Esophagus muscularis mucosa (tissue), 4 donors: ENCODE data around the gene FAM53A. TPM values are rescaled to one million over a fixed set of nuclear protein-coding genes. Genes with fewer than 3 reads are reported as not detected.

Experiments used
- DNase-seq: peaks from one replicate; pipeline ENCODE4 v3.0.0-alpha.2; 2017; ENCODE audit errors: extremely low spot score
- H3K27ac ChIP-seq, 4 donors: fragments of 200-600 bp; sonication (generic); replicated peaks in 1 of 4; 1 replicate in 3 of 4; 2 replicates in 1 of 4; pipeline ENCODE4 v1.5.1; 2016 to 2019; ENCODE audit warnings: mild to moderate bottlenecking in 1 of 4
- H3K27me3 ChIP-seq, 4 donors: fragments of 200-600 bp; sonication (generic); one replicate each; pipeline versions ENCODE4 v1.5.1 to v1.6.0; 2016 to 2019
- H3K36me3 ChIP-seq, 4 donors: fragments of 200-600 bp; sonication (generic); one replicate each; pipeline ENCODE4 v1.5.1; 2016 to 2019
- H3K4me1 ChIP-seq, 4 donors: fragments of 200-600 bp; sonication (generic); one replicate each; pipeline ENCODE4 v1.5.1; 2016 to 2019
- H3K4me3 ChIP-seq, 4 donors: fragments of 200-600 bp; sonication (generic); 1 replicate in 2 of 4; 2 replicates in 2 of 4; pipeline ENCODE4 v1.5.1; 2016 to 2019; ENCODE audit warnings: mild to moderate bottlenecking in 4 of 4, moderate library complexity in 1 of 4
- H3K9me3 ChIP-seq, 4 donors: fragments of 200-600 bp; sonication (generic); 1 replicate in 3 of 4; 2 replicates in 1 of 4; pipeline ENCODE4 v1.5.1; 2016 to 2019
- EP300 ChIP-seq: sonication (generic); formaldehyde crosslinking; IDR thresholded peaks from one replicate; pipeline ENCODE4 v1.6.1; 2017; ENCODE audit warnings: antibody characterized with exemption
- POLR2A ChIP-seq: fragments of 450-650 bp; IDR thresholded peaks from one replicate; pipeline ENCODE4 v1.6.1; 2017; ENCODE audit warnings: antibody characterized with exemption, moderate library complexity, mild to moderate bottlenecking, low read depth
- POLR2AphosphoS5 ChIP-seq, 2 donors: sonication (generic); formaldehyde crosslinking; IDR thresholded peaks; one replicate each; pipeline ENCODE4 v1.6.1; 2017; ENCODE audit warnings: antibody characterized with exemption in 2 of 2
- WGBS: methylation state at CpG from one replicate; pipeline ENCODE4 v1.1.5; 2018; 5-methylcytosine and 5-hydroxymethylcytosine counted together
- intact Hi-C: fragments of 100-400 bp; cut with DNase I; formaldehyde crosslinking; loops from one replicate; pipeline ENCODE4 v1.15.1; 2023
- total RNA-seq, 4 donors: library from RNA; depleted of rRNA; stranded (reverse); fragments of >200 nt; gene quantifications; one replicate each; pipeline versions ENCODE4 v1.1.0 to v1.2.1, GENCODE V29; 2016
- TF ChIP-seq, protein P1 (sequence below), 3 experiments: fragments of 200-600 bp in 2 of 3; fragments of 450-650 bp in 1 of 3; sonication (generic) in 2 of 3; IDR thresholded peaks; one replicate each; pipeline ENCODE4 v1.5.1; 2017 to 2019; ENCODE audit warnings: antibody characterized with exemption in 3 of 3, mild to moderate bottlenecking in 2 of 3, moderate library complexity in 1 of 3

The FAM53A gene
- total RNA-seq, 4 donors from 2014 or later, result 5.2 to 13.3 (median 8.9) TPM

GRCh38 chr4:1628892-1629698, 55.0 kb downstream of the FAM53A start:
- Histone ChIP-seq H3K27me3 (no peaks in the 10 kb centered on the region), H3K27ac (no peak overlapping the region), H3K9me3 (no peaks in the 10 kb centered on the region), H3K4me1 (peaks cover 0 to 8% (median 4%) of the 10 kb centered on the region in 4 donors), H3K4me3 (no peak overlapping the region), H3K36me3 (no peaks in the 10 kb centered on the region)
- TF ChIP-seq EP300 (no peak), POLR2A (no peak), POLR2AphosphoS5 (IDR thresholded peaks at IDR 0.05) (peak in 1 of 2 donors; percentile 19)
- TF ChIP-seq, protein P1, sequence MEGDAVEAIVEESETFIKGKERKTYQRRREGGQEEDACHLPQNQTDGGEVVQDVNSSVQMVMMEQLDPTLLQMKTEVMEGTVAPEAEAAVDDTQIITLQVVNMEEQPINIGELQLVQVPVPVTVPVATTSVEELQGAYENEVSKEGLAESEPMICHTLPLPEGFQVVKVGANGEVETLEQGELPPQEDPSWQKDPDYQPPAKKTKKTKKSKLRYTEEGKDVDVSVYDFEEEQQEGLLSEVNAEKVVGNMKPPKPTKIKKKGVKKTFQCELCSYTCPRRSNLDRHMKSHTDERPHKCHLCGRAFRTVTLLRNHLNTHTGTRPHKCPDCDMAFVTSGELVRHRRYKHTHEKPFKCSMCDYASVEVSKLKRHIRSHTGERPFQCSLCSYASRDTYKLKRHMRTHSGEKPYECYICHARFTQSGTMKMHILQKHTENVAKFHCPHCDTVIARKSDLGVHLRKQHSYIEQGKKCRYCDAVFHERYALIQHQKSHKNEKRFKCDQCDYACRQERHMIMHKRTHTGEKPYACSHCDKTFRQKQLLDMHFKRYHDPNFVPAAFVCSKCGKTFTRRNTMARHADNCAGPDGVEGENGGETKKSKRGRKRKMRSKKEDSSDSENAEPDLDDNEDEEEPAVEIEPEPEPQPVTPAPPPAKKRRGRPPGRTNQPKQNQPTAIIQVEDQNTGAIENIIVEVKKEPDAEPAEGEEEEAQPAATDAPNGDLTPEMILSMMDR (IDR thresholded peaks at IDR 0.05), result peak; percentile 86 to 100 (median 92)
- WGBS, result 69% methylated on average over 8 of the region's 25 CpGs
- intact Hi-C loops, result loop anchor here (5.0 kb wide), 1 partner anchor 272 kb away; no protein-coding TSS in a partner anchor
- DNase-seq, result no peak

DNA sequence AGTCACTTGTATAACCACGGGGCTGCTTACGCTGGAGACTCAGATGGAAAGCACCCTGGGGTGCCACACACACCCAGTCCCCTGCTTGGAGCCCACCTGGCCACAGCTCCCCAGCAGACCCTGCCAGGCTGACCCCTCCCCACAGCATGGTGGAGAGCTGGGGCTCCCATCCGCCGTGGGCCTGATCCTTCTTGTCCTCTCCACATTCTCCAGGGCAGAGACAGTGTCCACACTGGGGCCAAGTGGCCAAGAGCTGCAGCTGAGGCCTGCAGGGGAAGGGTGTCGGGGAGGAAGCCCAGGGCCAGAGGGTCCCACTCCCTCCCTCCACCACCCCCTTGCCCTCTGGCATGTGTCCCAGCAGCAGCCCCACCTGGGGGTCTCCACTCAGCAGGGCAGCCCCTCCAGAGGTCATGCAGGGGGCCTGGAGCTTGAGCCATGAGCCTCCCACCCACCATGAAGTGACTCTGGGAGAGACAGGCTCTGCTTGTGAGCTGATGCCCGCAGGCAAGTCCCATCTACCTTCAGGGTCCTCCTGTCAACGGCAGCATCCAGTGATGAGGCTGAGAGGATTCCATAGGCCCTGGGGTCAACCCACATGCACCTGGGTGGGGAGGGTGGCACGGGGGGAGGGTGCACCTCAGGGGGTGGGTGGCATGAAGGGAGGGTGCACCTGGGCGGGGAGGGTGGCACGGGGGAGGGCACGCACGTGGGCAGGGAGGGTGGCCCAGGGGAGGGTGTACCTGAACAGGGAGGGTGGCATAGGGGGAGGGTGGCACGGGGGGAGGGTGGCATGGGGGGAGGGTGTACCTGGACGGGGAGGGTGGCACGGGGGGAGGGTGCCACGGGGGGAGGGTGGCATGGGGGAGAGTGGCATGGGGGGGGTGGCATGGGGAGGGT, 56.4 kb downstream of the FAM53A start:
- H3K9me3 ChIP-seq, result no peaks in the 10 kb centered on the region
- WGBS, result 81% methylated on average over 4 of the region's 16 CpGs
- intact Hi-C loops, result loop anchor here (5.0 kb wide), 1 partner anchor 270 kb away; no protein-coding TSS in a partner anchor
- no peak overlapping the region for H3K27ac ChIP-seq
- no peak for TF ChIP-seq POLR2AphosphoS5 (IDR thresholded peaks at IDR 0.05)
- TF ChIP-seq, protein P1 (IDR thresholded peaks at IDR 0.05), result no peak
- TF ChIP-seq POLR2A, result no peak
- TF ChIP-seq EP300, result no peak
- no peak overlapping the region for H3K4me3 ChIP-seq
- no peaks in the 10 kb centered on the region for H3K27me3 ChIP-seq
- no peak for DNase-seq
- no peaks in the 10 kb centered on the region for H3K36me3 ChIP-seq
- H3K4me1 ChIP-seq, result peaks cover 0 to 8% (median 4%) of the 10 kb centered on the region in 4 donors

- Histone ChIP-seq H3K36me3 (no peaks in the 10 kb centered on the region), H3K9me3 (no peaks in the 10 kb centered on the region), H3K4me3 (no peak overlapping the region), H3K4me1 (peaks cover 0 to 8% (median 4%) of the 10 kb centered on the region in 4 donors), H3K27me3 (no peaks in the 10 kb centered on the region), H3K27ac (no peak overlapping the region)
- WGBS, result 100% methylated on average over 1 of the region's 9 CpGs
- no peak for DNase-seq
- intact Hi-C loops, result loop anchor here (5.0 kb wide), 1 partner anchor 270 kb away; no protein-coding TSS in a partner anchor
- TF ChIP-seq POLR2A (no peak), POLR2AphosphoS5 (IDR thresholded peaks at IDR 0.05) (no peak), EP300 (no peak)
- TF ChIP-seq, protein P1 (IDR thresholded peaks at IDR 0.05), result no peak
These were observed 57.2 kb downstream of the FAM53A start for GRCh38 chr4:1626941-1627340.

DNA sequence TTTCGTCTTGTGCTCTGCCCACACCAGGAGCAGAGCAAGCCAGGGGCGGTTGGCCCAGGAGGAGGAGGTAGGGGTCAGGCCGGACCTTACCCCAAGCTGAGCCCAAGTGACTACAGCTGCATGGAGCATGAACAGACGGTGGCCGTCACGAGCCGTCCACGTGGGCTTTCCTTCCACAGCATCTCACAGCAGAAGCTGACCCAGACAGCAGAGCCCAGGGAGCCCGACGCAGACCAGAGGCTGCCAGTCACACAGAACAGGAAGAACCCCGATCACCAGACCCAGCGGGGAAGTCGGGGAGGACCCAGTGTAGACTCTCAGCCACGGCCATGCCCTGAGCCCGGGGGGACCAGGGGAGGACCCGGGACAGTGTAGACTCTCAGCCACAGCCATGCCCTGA, 58.0 kb downstream of the FAM53A start:
- TF ChIP-seq POLR2AphosphoS5 (IDR thresholded peaks at IDR 0.05), result no peak
- TF ChIP-seq EP300, result no peak
- TF ChIP-seq, protein P1 (IDR thresholded peaks at IDR 0.05), result no peak
- TF ChIP-seq POLR2A, result no peak
- H3K27me3 ChIP-seq, result no peaks in the 10 kb centered on the region
- no peak overlapping the region for H3K4me3 ChIP-seq
- intact Hi-C loops, result loop anchor here (5.0 kb wide), 1 partner anchor 269 kb away; no protein-coding TSS in a partner anchor
- no peaks in the 10 kb centered on the region for H3K36me3 ChIP-seq
- peaks cover 0 to 8% (median 4%) of the 10 kb centered on the region in 4 donors for H3K4me1 ChIP-seq
- no peak for DNase-seq
- no peaks in the 10 kb centered on the region for H3K9me3 ChIP-seq
- H3K27ac ChIP-seq, result no peak overlapping the region
- WGBS, result 93% methylated on average over 10 of the region's 16 CpGs
